SK-N-SH treated with all-trans-retinoic acid at 6 μM for 48 hours (cell line): ENCODE measurements around the gene RALGAPB.

Source experiments
- ARNTL ChIP-seq: fragments of 450-650 bp; formaldehyde crosslinking; IDR thresholded peaks from 2 replicates; pipeline ENCODE4 v1.5.0; 2020; ENCODE audit warnings: low read depth, mild to moderate bottlenecking, moderate library complexity, borderline replicate concordance
- RARB ChIP-seq: fragments of 250-450 bp; sonication (Bioruptor Pico); IDR thresholded peaks from 2 replicates; pipeline ENCODE4 v1.8.0; 2021; ENCODE audit warnings: mild to moderate bottlenecking, moderate library complexity
- TOX ChIP-seq: fragments of 250-450 bp; sonication (Bioruptor Pico); IDR thresholded peaks from 2 replicates; pipeline ENCODE4 v1.8.0; 2021; ENCODE audit warnings: mild to moderate bottlenecking, moderate library complexity, borderline replicate concordance
- TF ChIP-seq, protein P1 (sequence below): fragments of 250-450 bp; sonication (Bioruptor Pico); IDR thresholded peaks from 2 replicates; pipeline ENCODE4 v1.5.0; 2020; ENCODE audit warnings: mild to moderate bottlenecking, moderate library complexity

DNA sequence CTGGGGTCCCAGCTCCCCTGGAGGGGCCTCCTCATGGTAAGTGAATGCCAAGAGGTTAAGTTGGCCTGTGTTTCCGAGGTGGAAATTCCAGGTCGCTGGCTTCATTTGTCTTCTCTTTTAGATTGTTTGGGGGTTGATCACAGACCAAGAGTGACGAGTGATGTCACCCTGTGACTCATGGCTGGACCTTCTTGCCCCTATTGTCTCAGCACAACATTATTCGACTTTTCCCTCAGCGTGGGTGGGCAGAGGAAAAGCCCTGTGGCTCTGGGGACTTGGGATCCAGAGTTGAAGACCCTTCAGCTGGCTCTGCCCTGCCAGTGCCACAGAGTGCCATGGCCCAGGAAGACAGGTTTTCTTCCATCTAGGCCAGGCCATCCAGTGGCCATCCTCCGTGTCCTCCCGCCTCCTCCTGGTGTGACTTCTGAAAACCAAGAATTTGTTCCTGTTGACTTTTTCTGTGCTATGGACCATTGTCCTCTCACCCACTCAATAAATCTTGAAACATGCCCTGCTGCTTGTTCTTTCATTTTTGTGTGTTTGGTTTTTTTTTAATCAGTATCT is 22.1 kb upstream of the RALGAPB start:
- no peak for TF ChIP-seq TOX (CRISPR knock-in tag)
- no peak for TF ChIP-seq ARNTL (CRISPR knock-in tag)
- TF ChIP-seq, protein P1, sequence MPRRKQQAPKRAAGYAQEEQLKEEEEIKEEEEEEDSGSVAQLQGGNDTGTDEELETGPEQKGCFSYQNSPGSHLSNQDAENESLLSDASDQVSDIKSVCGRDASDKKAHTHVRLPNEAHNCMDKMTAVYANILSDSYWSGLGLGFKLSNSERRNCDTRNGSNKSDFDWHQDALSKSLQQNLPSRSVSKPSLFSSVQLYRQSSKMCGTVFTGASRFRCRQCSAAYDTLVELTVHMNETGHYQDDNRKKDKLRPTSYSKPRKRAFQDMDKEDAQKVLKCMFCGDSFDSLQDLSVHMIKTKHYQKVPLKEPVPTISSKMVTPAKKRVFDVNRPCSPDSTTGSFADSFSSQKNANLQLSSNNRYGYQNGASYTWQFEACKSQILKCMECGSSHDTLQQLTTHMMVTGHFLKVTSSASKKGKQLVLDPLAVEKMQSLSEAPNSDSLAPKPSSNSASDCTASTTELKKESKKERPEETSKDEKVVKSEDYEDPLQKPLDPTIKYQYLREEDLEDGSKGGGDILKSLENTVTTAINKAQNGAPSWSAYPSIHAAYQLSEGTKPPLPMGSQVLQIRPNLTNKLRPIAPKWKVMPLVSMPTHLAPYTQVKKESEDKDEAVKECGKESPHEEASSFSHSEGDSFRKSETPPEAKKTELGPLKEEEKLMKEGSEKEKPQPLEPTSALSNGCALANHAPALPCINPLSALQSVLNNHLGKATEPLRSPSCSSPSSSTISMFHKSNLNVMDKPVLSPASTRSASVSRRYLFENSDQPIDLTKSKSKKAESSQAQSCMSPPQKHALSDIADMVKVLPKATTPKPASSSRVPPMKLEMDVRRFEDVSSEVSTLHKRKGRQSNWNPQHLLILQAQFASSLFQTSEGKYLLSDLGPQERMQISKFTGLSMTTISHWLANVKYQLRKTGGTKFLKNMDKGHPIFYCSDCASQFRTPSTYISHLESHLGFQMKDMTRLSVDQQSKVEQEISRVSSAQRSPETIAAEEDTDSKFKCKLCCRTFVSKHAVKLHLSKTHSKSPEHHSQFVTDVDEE (CRISPR knock-in tag), result no peak
- no peak for TF ChIP-seq RARB (CRISPR knock-in tag)
